HepG2 (cell line): ENCODE measurements around the gene PSMD3. TPM values are rescaled to one million over a fixed set of nuclear protein-coding genes. Genes with fewer than 3 reads are reported as not detected.

Experiments used
- ATAC-seq: fragments of 200-7000 bp; cut with Tn5 transposase; 3 replicates; pipeline ENCODE4 v1.9.1; 2020; ENCODE audit warnings: mild to moderate bottlenecking, moderate library complexity
- BruUV-seq: library from RNA; stranded (reverse); fragments of 400-500 nt; replicated peaks from 2 replicates; lab custom pipeline; 2021; lab: Mats Ljungman, UMichigan
- CTCF ChIA-PET: fragments of 300-600 bp; formaldehyde crosslinking; extraction: SDS; loops from one replicate; lab custom pipeline; 2021; ENCODE audit warnings: low total read pairs, inconsistent platforms, low intra/inter-chr PET ratio; lab: Yijun Ruan, JAX
- POLR2A ChIA-PET: fragments of 350-600 bp; sonication (Branson Sonifier 250); formaldehyde crosslinking; loops from one replicate; lab custom pipeline; 2020; ENCODE audit warnings: antibody characterized with exemption, inconsistent platforms; lab: Yijun Ruan, JAX
- DNase-seq: peaks from one replicate; pipeline ENCODE4 v3.0.0-alpha.2; 2015; ENCODE audit warnings: low spot score
- FAIRE-seq: peaks from 3 replicates; lab custom pipeline; 2011; peaks lifted over from hg19 to GRCh38; lab: Jason Lieb, UNC
- H2AFZ ChIP-seq: one replicate; pipeline ENCODE4 v1.6.1; 2011; ENCODE audit warnings: low read length, inconsistent platforms
- H3K27ac ChIP-seq: fragments of 300-600 bp; 3 replicates; pipeline ENCODE4 v1.8.0; 2011; ENCODE audit warnings: mixed run types, mild to moderate bottlenecking, mixed read lengths, low read length, inconsistent platforms; ENCODE audit not compliant: insufficient read depth; ENCODE audit errors: extremely low read length
- H3K27me3 ChIP-seq, 2 experiments: fragments of 200-600 bp in 1 of 2; 2 replicates in 1 of 2; 3 replicates in 1 of 2; pipeline versions ENCODE4 v1.6.0 to v1.8.0; 2011; ENCODE audit warnings: low read length in 2 of 2, mild to moderate bottlenecking in 2 of 2, moderate library complexity in 2 of 2, inconsistent platforms in 1 of 2; ENCODE audit not compliant: insufficient read depth in 2 of 2, control insufficient read depth in 1 of 2
- H3K36me3 ChIP-seq, 2 experiments: fragments of 200-600 bp in 1 of 2; replicated peaks in 1 of 2; 2 replicates in 1 of 2; 3 replicates in 1 of 2; pipeline versions ENCODE4 v1.5.1 to v1.8.0; 2011; ENCODE audit warnings: low read length in 2 of 2, inconsistent platforms in 1 of 2; ENCODE audit not compliant: insufficient read depth in 2 of 2, control insufficient read depth in 1 of 2
- H3K4me1 ChIP-seq: 2 replicates; pipeline ENCODE4 v1.5.1; 2012; ENCODE audit warnings: low read length, inconsistent platforms; ENCODE audit not compliant: insufficient read depth
- H3K4me2 ChIP-seq: 2 replicates; pipeline ENCODE4 v1.6.0; 2011; ENCODE audit warnings: low read depth, low read length, inconsistent platforms
- H3K4me3 ChIP-seq, 3 experiments: fragments of 200-600 bp in 1 of 3; sonication (generic), shearing (Covaris generic) in 1 of 3; replicated peaks in 1 of 3; 2 replicates each; pipeline ENCODE4 v1.5.1; 2011 to 2016; ENCODE audit warnings: low read length in 3 of 3, inconsistent platforms in 2 of 3, low read depth in 2 of 3, mild to moderate bottlenecking in 2 of 3, control low read depth in 1 of 3, mixed read lengths in 1 of 3; ENCODE audit not compliant: insufficient read depth in 1 of 3
- H3K79me2 ChIP-seq: one replicate; pipeline ENCODE4 v1.6.1; 2011; ENCODE audit warnings: low read length, inconsistent platforms; ENCODE audit not compliant: insufficient read depth
- H3K9ac ChIP-seq: 2 replicates; pipeline ENCODE4 v1.6.0; 2011; ENCODE audit warnings: mild to moderate bottlenecking, low read depth, low read length, inconsistent platforms; ENCODE audit not compliant: insufficient read depth
- H3K9me3 ChIP-seq: 2 replicates; pipeline ENCODE4 v1.5.1; 2012; ENCODE audit warnings: mild to moderate bottlenecking, low read length
- H4K20me1 ChIP-seq: 2 replicates; pipeline ENCODE4 v1.6.0; 2011; ENCODE audit warnings: inconsistent platforms, mild to moderate bottlenecking, low read length, moderate library complexity; ENCODE audit not compliant: insufficient read depth
- CAMTA2 ChIP-seq: sonication (generic); formaldehyde crosslinking; IDR thresholded peaks from 2 replicates; pipeline ENCODE4 v1.4.0; 2020; ENCODE audit warnings: mild to moderate bottlenecking, missing genetic modification reagents, borderline replicate concordance
- HNF4A ChIP-seq: sonication (generic); formaldehyde crosslinking; IDR thresholded peaks from 2 replicates; pipeline ENCODE4 v1.4.0; 2020; ENCODE audit warnings: missing genetic modification reagents
- MAZ ChIP-seq, 2 experiments: sonication (generic) in 1 of 2; formaldehyde crosslinking in 1 of 2; IDR thresholded peaks; 2 replicates each; pipeline versions ENCODE4 v1.5.0 to v1.6.1; 2012 to 2020; ENCODE audit warnings: low read depth in 2 of 2, mild to moderate bottlenecking in 2 of 2, borderline replicate concordance in 1 of 2, improper control_type of control experiment in 1 of 2, low read length in 1 of 2, missing genetic modification reagents in 1 of 2, moderate library complexity in 1 of 2
- NBN ChIP-seq: fragments of 450-650 bp; conservative IDR thresholded peaks from 2 replicates; pipeline ENCODE4 v1.6.1; 2017
- PAXIP1 ChIP-seq: sonication (generic); formaldehyde crosslinking; conservative IDR thresholded peaks from 2 replicates; pipeline ENCODE4 v1.4.0; 2020; ENCODE audit warnings: mild to moderate bottlenecking, missing genetic modification reagents, moderate library complexity
- RAD21 ChIP-seq: fragments of 450-650 bp; formaldehyde crosslinking; IDR thresholded peaks from 2 replicates; pipeline ENCODE4 v1.5.0; 2020; ENCODE audit warnings: mild to moderate bottlenecking
- SPEN ChIP-seq: sonication (generic); formaldehyde crosslinking; IDR thresholded peaks from 2 replicates; pipeline ENCODE4 v1.5.1; 2020; ENCODE audit warnings: low read depth, mild to moderate bottlenecking, missing genetic modification reagents
- ZNF607 ChIP-seq: sonication (generic); formaldehyde crosslinking; IDR thresholded peaks from 2 replicates; pipeline ENCODE4 v1.5.1; 2020; ENCODE audit warnings: missing genetic modification reagents, mild to moderate bottlenecking, borderline replicate concordance
- ZNF687 ChIP-seq: sonication (generic); formaldehyde crosslinking; IDR thresholded peaks from 2 replicates; pipeline ENCODE4 v1.5.1; 2020; ENCODE audit warnings: mild to moderate bottlenecking, missing genetic modification reagents, moderate library complexity
- WGBS: methylation state at CpG from one replicate; pipeline ENCODE4 v1.1.6; 2017; ENCODE audit warnings: low lambda C conversion rate; 5-methylcytosine and 5-hydroxymethylcytosine counted together
- in situ Hi-C: cut with HindIII; loops from 2 replicates; pipeline ENCODE4 v1.10.0; 2017; ENCODE audit warnings: low pct_unique_long_range_greater_than_20kb; ENCODE audit not compliant: extremely low pct_ligation_motif_present
- intact Hi-C: fragments of 100-400 bp; cut with micrococcal nuclease; formaldehyde crosslinking; loops from one replicate; pipeline ENCODE4 v1.10.0; 2022; ENCODE audit not compliant: unreplicated experiment
- polyA plus RNA-seq, 8 experiments: library from polyadenylated mRNA; depleted of rRNA in 3 of 8; stranded (reverse) in 7 of 8; unstranded in 1 of 8; fragments of >200 nt; fragmentation: Illumina TruSeq in 4 of 8; extraction: Trizol in 4 of 8; gene quantifications; 2 replicates each; pipeline versions ENCODE4 v1.2.1 to v1.2.3, GENCODE V29; 2011 to 2016; ENCODE audit warnings: low read depth in 4 of 8, missing spikeins in 1 of 8, mixed read lengths in 1 of 8; ENCODE audit not compliant: insufficient read depth in 1 of 8
- total RNA-seq, 5 experiments: library from RNA; depleted of rRNA; stranded (reverse); fragments of >200 nt; fragmentation: Illumina TruSeq; extraction: Trizol; gene quantifications; 2 replicates each; pipeline ENCODE4 v1.2.3, GENCODE V29; 2016; ENCODE audit warnings: low read depth in 1 of 5

The PSMD3 gene
- total and polyA plus RNA-seq, 2 of the 13 experiments (the other 11 are each of a cell fraction or from before 2014, with no cell fraction given), result 97.4 to 146 TPM

GRCh38 chr17:39933912-39934311, 46.7 kb upstream of the PSMD3 start:
- TF ChIP-seq ZNF607 (CRISPR knock-in tag) (peak; percentile 62; the same call in 1 of the 2 replicates), ZNF687 (CRISPR knock-in tag) (peak; percentile 31; the same call in 1 of the 2 replicates), NBN (no peak)
- H3K27me3 ChIP-seq, result no peaks in the 10 kb centered on the region
- H4K20me1 ChIP-seq, result no peaks in the 10 kb centered on the region
- intact Hi-C loops, result no loop called here
- no peaks in the 10 kb centered on the region for H3K9me3 ChIP-seq
- no peak for ATAC-seq
- no peak for DNase-seq
- in situ Hi-C loops, result no loop called here
- H3K36me3 ChIP-seq, result no peaks in the 10 kb centered on the region
- 98% methylated on average over 5 of the region's 5 CpGs for WGBS
- peak overlapping the region; percentile 50 for H3K4me2 ChIP-seq
- peaks cover 70% of the 10 kb centered on the region for H3K4me1 ChIP-seq
- CTCF ChIA-PET, result no interaction called here
- POLR2A ChIA-PET, result interaction anchor here (2.6 kb wide), 1 partner anchor 10 kb away, joined by 7 read pairs; no protein-coding TSS in a partner anchor
- no peak overlapping the region for H2AFZ ChIP-seq
- no peak overlapping the region for H3K4me3 ChIP-seq
- BruUV-seq, result no TSS peak
- H3K27ac ChIP-seq, result no peak overlapping the region
- no peaks in the 10 kb centered on the region for H3K79me2 ChIP-seq
- peak overlapping the region; percentile 14; the same call in 1 of the 2 replicates for H3K9ac ChIP-seq
- FAIRE-seq, result no peak

- BruUV-seq, result no TSS peak
- peak; percentile 87 for FAIRE-seq
- Histone ChIP-seq H3K4me2 (peak overlapping the region; percentile 50), H3K79me2 (no peaks in the 10 kb centered on the region), H3K9ac (peak overlapping the region; percentile 14; the same call in 1 of the 2 replicates), H3K27me3 (no peaks in the 10 kb centered on the region), H3K9me3 (no peaks in the 10 kb centered on the region), H3K4me3 (no peak overlapping the region; a peak in 1 of 6 replicates), H4K20me1 (no peaks in the 10 kb centered on the region), H3K4me1 (peaks cover 70% of the 10 kb centered on the region), H3K27ac (no peak overlapping the region), H3K36me3 (no peaks in the 10 kb centered on the region), H2AFZ (no peak overlapping the region)
- ChIA-PET CTCF (no interaction called here), POLR2A (interaction anchor here (2.6 kb wide), 1 partner anchor 10 kb away, joined by 7 read pairs; no protein-coding TSS in a partner anchor)
- intact Hi-C loops, result no loop called here
- peak; percentile 79 for ATAC-seq
- DNase-seq, result peak; percentile 61
- 4% methylated on average over 5 of the region's 5 CpGs for WGBS
- in situ Hi-C loops, result no loop called here
- TF ChIP-seq PAXIP1 (CRISPR knock-in tag), result peak; percentile 64
- TF ChIP-seq CAMTA2 (CRISPR knock-in tag), result no peak
- 0 out of 2 replicates have a peak, but pooled peaks have one; percentile 30 for TF ChIP-seq MAZ (IDR thresholded peaks at IDR 0.05; ENCODE audit: borderline replicate concordance, low read depth, low read length)
- TF ChIP-seq MAZ (CRISPR knock-in tag; IDR thresholded peaks at IDR 0.05; ENCODE audit: low read depth), result no peak
- TF ChIP-seq SPEN (CRISPR knock-in tag), result no peak
- TF ChIP-seq RAD21 (CRISPR knock-in tag), result no peak
- TF ChIP-seq HNF4A (CRISPR knock-in tag), result peak; percentile 18; the same call in 1 of the 2 replicates
These were observed 46.3 kb upstream of the PSMD3 start for GRCh38 chr17:39934324-39934723.
